ENCODE measurements around the gene CRACR2A. TPM values are rescaled to one million over a fixed set of nuclear protein-coding genes. Genes with fewer than 3 reads are reported as not detected.

CRACR2A gene
- total and polyA plus RNA-seq, 2 of the 4 experiments (the other 2 are of a cell fraction): 0.54 to 0.60 TPM

DNA sequence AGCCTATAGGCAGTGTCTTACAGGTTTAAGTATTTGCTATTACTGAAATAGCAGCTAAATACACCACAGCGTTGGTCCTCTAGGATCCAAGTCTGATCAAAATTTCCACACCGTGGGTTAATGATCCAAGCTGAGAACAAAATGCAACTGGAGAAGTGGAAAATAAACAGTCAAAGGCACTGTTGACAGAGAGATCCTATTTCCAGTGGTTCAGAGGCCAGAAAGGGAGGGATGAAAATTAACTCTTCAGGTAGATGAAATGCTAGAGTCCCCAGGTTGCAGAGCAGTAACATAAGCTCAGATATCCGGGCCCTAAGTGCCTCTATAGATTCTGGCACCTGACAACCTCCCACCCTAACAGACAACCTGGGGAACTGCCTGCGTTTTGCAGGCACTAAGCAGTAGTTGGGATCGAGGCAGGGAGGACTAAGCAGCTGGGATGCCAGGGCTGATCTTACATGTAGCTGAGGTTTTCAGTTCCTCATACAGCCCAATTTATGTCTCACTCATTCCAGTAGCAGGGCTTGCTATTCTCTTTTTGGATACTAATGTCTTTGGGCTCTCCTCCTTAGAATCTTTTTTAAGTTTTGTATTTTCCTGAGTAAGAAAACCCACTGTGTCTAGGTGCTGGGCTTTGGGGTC, 42.7 kb upstream of the CRACR2A start:
- H2BK15ac ChIP-seq (ENCODE audit: low read depth, low read length): no peak overlapping the region
- no peaks in the 10 kb centered on the region for H3K4me1 ChIP-seq (ENCODE audit: control insufficient read depth, insufficient read depth, low read length)
- no TSS peak for BruUV-seq (replicated peaks)
- no peak overlapping the region for H4K8ac ChIP-seq (ENCODE audit: low read depth in 2 of 2, low read length in 2 of 2)
- no peak overlapping the region for H3K27ac ChIP-seq (ENCODE audit: insufficient read depth, low read length)
- no peak overlapping the region for H4K91ac ChIP-seq (ENCODE audit: insufficient read depth, low read depth, low read length)
- no peaks in the 10 kb centered on the region for H3K79me1 ChIP-seq (ENCODE audit: low read depth in 1 of 2, low read length in 2 of 2)
- no peak overlapping the region for H3K4me3 ChIP-seq (ENCODE audit: insufficient read depth, low read depth, low read length)
- no peaks in the 10 kb centered on the region for H3K9me1 ChIP-seq (ENCODE audit: insufficient read depth, low read length)
- no peak overlapping the region for H2BK5ac ChIP-seq (ENCODE audit: low read depth, low read length, poor library complexity, severe bottlenecking)
- H3K56ac ChIP-seq (ENCODE audit: extremely low read depth, insufficient read depth, low read length): no peak overlapping the region
- ChIA-PET CTCF (interaction anchor here (1.3 kb wide), 1 partner anchor 12 kb away, joined by 4 read pairs; no protein-coding TSS in a partner anchor), POLR2A (ENCODE audit: unreplicated experiment) (no interaction called here)
- no peak overlapping the region for H3K9ac ChIP-seq (ENCODE audit: low read depth, low read length)
- no peak overlapping the region for H3K18ac ChIP-seq (ENCODE audit: low read depth, low read length)
- no peak overlapping the region for H2BK20ac ChIP-seq (ENCODE audit: low read depth, low read length)
- 40% methylated on average over 1 of the region's 5 CpGs; no CpG with 5 or more reads in 1 of the 2 experiments for WGBS, 2 experiments (ENCODE audit: extremely low coverage in 2 of 2, insufficient read length in 1 of 2)
- H3K14ac ChIP-seq (replicated peaks; ENCODE audit: low read depth, low read length): no peak overlapping the region
- no peak overlapping the region for H2AK9ac ChIP-seq (replicated peaks; ENCODE audit: low read depth, low read length, poor library complexity)
- no peaks in the 10 kb centered on the region for H4K20me1 ChIP-seq (ENCODE audit: insufficient read depth, low read length)
- no peak overlapping the region for H2AK5ac ChIP-seq (ENCODE audit: low read depth, low read length)
- peaks cover 5% of the 10 kb centered on the region; the same call in 1 of the 2 replicates for H3K27me3 ChIP-seq (ENCODE audit: control insufficient read depth, insufficient read depth, low read length)
- intact Hi-C loops (cut with micrococcal nuclease) (no loop called here), dilution Hi-C loops (cut with HindIII; ENCODE audit: low sequenced_read_pairs, unreplicated experiment) (no loop called here), in situ Hi-C loops (cut with MboI; ENCODE audit: low sequenced_read_pairs) (loop anchor here (10.0 kb wide), 1 partner anchor 481 kb away; no protein-coding TSS in a partner anchor)
- H3K4ac ChIP-seq (ENCODE audit: low read depth, low read length): no peak overlapping the region
- DNase-seq (no peak), ATAC-seq (ENCODE audit: low read depth) (no peak)
- H2AFZ ChIP-seq (replicated peaks; ENCODE audit: low read length, poor library complexity): no peak overlapping the region
- no peak overlapping the region for H2BK120ac ChIP-seq (ENCODE audit: low read depth, low read length)
- H4K5ac ChIP-seq (ENCODE audit: low read depth, low read length): no peak overlapping the region
- H3K36me3 ChIP-seq (ENCODE audit: control insufficient read depth, insufficient read depth, low read length): no peaks in the 10 kb centered on the region
- H3K4me2 ChIP-seq (ENCODE audit: low read depth, low read length): no peak overlapping the region
- TF ChIP-seq, protein P1, sequence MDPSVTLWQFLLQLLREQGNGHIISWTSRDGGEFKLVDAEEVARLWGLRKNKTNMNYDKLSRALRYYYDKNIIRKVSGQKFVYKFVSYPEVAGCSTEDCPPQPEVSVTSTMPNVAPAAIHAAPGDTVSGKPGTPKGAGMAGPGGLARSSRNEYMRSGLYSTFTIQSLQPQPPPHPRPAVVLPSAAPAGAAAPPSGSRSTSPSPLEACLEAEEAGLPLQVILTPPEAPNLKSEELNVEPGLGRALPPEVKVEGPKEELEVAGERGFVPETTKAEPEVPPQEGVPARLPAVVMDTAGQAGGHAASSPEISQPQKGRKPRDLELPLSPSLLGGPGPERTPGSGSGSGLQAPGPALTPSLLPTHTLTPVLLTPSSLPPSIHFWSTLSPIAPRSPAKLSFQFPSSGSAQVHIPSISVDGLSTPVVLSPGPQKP (IDR thresholded peaks at IDR 0.05; ENCODE audit: borderline replicate concordance, low read depth, low read length): no peak
- TF ChIP-seq RCOR1 (IDR thresholded peaks at IDR 0.05; ENCODE audit: insufficient replicate concordance, low read length): no peak
- no peak for TF ChIP-seq CEBPB (IDR thresholded peaks at IDR 0.05; ENCODE audit: low read depth, low read length)
- TF ChIP-seq NFE2L2 (IDR thresholded peaks at IDR 0.05; ENCODE audit: low read depth, low read length): no peak
- no peak for TF ChIP-seq SMC3 (IDR thresholded peaks at IDR 0.05; ENCODE audit: low read depth, low read length)
- TF ChIP-seq RAD21 (IDR thresholded peaks at IDR 0.05; ENCODE audit: low read length): no peak
- TF ChIP-seq CHD1 (IDR thresholded peaks at IDR 0.05; ENCODE audit: low read depth, low read length): no peak
- TF ChIP-seq RFX5 (IDR thresholded peaks at IDR 0.05; ENCODE audit: low read depth, low read length): no peak
- no peak for TF ChIP-seq MXI1 (IDR thresholded peaks at IDR 0.05; ENCODE audit: borderline replicate concordance, low read depth, low read length)
- TF ChIP-seq, protein P2, sequence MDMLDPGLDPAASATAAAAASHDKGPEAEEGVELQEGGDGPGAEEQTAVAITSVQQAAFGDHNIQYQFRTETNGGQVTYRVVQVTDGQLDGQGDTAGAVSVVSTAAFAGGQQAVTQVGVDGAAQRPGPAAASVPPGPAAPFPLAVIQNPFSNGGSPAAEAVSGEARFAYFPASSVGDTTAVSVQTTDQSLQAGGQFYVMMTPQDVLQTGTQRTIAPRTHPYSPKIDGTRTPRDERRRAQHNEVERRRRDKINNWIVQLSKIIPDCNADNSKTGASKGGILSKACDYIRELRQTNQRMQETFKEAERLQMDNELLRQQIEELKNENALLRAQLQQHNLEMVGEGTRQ (IDR thresholded peaks at IDR 0.05; ENCODE audit: low read depth, low read length): no peak
- TF ChIP-seq POLR2A (IDR thresholded peaks at IDR 0.05; ENCODE audit: low read depth, low read length): no peak
- TF ChIP-seq, protein P3, sequence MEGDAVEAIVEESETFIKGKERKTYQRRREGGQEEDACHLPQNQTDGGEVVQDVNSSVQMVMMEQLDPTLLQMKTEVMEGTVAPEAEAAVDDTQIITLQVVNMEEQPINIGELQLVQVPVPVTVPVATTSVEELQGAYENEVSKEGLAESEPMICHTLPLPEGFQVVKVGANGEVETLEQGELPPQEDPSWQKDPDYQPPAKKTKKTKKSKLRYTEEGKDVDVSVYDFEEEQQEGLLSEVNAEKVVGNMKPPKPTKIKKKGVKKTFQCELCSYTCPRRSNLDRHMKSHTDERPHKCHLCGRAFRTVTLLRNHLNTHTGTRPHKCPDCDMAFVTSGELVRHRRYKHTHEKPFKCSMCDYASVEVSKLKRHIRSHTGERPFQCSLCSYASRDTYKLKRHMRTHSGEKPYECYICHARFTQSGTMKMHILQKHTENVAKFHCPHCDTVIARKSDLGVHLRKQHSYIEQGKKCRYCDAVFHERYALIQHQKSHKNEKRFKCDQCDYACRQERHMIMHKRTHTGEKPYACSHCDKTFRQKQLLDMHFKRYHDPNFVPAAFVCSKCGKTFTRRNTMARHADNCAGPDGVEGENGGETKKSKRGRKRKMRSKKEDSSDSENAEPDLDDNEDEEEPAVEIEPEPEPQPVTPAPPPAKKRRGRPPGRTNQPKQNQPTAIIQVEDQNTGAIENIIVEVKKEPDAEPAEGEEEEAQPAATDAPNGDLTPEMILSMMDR (conservative IDR thresholded peaks at IDR 0.05; ENCODE audit: low read depth, low read length): no peak
- no peak for TF ChIP-seq FOS (IDR thresholded peaks at IDR 0.05; ENCODE audit: low read depth, low read length)
- no peak for TF ChIP-seq BHLHE40 (IDR thresholded peaks at IDR 0.05; ENCODE audit: low read depth, low read length)
- no peak for TF ChIP-seq MAFK (IDR thresholded peaks at IDR 0.05; ENCODE audit: low read depth, low read length)
- H3K9me3 ChIP-seq (ENCODE audit: control insufficient read depth, insufficient read depth, low read length): no peaks in the 10 kb centered on the region
- no peak overlapping the region for H3K23ac ChIP-seq (ENCODE audit: low read depth, low read length)

Data from IMR-90 (cell line).